ENCODE data around the gene KIAA0513.

- no peak for TF ChIP-seq CTCF (IDR thresholded peaks at IDR 0.05; ENCODE audit: insufficient read depth, low read length)
- TF ChIP-seq POLR2AphosphoS5 (IDR thresholded peaks at IDR 0.05; ENCODE audit: low read depth): no peak
- no peak for TF ChIP-seq REST (IDR thresholded peaks at IDR 0.05; ENCODE audit: insufficient replicate concordance, low read depth)
- no peak for TF ChIP-seq GABPA (IDR thresholded peaks at IDR 0.05; ENCODE audit: low read depth)
- TF ChIP-seq SPI1 (IDR thresholded peaks at IDR 0.05; ENCODE audit: borderline replicate concordance, low read depth): no peak
Observed at GRCh38 chr16:85051067-85051581, 23.5 kb downstream of the KIAA0513 start.
